Cardiac fibroblast (primary cell): ENCODE results near the gene RNF223.
"Not testable (repeated sequence)": the region's sequence is repeated elsewhere in the genome, so short reads cannot be mapped to it uniquely, and the experiment has no call there.

ENCODE experiments used
- DNase-seq, 2 donors: peaks; one replicate each; pipeline versions ENCODE4 v3.0.0 to v3.0.0-alpha.2; 2010; ENCODE audit warnings: low read depth in 2 of 2
- H3K4me3 ChIP-seq, 2 donors: replicated peaks in 1 of 2; 1 replicate in 1 of 2; 2 replicates in 1 of 2; pipeline ENCODE4 v1.5.1; 2011; ENCODE audit warnings: low read depth in 2 of 2, low read length in 2 of 2, mild to moderate bottlenecking in 2 of 2, moderate library complexity in 1 of 2
- TF ChIP-seq, protein P1 (sequence below): IDR thresholded peaks from one replicate; pipeline ENCODE4 v1.5.1; 2011; ENCODE audit warnings: low read depth, mild to moderate bottlenecking, low read length, inconsistent platforms

The RNF223 gene

DNA sequence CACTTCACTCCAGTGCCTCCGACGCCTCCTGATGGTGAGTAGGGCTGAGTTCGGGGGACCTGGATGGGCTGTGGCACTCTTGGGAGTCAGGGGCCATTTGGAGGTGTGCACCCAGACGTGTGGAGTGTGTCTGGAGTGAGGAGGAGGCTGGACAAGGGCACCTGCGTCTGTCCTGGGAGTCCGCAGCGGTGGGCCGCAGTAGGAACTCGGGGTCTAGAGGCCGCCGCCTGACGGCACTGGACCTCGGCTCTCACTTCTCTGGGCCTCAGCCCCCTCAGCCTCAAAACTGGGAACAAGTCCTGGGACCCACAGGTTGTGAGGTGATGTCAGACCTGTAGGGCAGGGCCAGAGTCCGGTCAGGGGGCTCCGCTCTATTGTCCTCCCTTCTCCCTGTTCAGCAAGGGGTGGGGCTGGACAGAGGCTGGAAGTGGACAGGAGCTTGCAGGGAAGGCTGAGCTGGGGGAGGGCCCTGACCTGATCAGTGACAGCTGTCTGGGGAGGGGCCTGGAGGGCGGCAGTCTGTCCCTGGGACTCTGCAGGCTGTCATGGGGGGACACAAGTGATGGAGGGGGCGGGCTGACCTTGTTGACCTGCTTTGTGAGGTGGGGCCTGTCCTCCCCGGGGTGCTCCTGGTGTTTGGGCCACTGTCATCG is 38.7 kb downstream of the RNF223 start:
- no peak overlapping the region for H3K4me3 ChIP-seq
- TF ChIP-seq, protein P1, sequence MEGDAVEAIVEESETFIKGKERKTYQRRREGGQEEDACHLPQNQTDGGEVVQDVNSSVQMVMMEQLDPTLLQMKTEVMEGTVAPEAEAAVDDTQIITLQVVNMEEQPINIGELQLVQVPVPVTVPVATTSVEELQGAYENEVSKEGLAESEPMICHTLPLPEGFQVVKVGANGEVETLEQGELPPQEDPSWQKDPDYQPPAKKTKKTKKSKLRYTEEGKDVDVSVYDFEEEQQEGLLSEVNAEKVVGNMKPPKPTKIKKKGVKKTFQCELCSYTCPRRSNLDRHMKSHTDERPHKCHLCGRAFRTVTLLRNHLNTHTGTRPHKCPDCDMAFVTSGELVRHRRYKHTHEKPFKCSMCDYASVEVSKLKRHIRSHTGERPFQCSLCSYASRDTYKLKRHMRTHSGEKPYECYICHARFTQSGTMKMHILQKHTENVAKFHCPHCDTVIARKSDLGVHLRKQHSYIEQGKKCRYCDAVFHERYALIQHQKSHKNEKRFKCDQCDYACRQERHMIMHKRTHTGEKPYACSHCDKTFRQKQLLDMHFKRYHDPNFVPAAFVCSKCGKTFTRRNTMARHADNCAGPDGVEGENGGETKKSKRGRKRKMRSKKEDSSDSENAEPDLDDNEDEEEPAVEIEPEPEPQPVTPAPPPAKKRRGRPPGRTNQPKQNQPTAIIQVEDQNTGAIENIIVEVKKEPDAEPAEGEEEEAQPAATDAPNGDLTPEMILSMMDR: no peak
- DNase-seq: no peak

DNA sequence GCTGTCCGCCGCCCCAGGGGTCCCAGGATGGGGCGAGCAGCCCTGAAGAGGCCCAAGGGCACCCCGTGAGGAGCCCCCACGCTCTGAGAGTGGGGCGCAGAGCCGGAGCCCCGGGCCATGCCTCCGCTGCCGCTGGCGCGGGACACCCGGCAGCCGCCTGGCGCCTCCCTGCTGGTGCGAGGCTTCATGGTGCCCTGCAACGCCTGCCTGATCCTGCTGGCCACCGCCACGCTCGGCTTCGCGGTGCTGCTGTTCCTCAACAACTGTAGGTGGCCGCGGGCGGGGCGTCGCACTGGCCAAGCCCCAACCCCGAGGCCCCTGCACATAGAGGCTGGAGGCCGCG is 39.7 kb downstream of the RNF223 start:
- TF ChIP-seq, protein P1: no peak
- H3K4me3 ChIP-seq: no peak overlapping the region
- DNase-seq: no peak

DNA sequence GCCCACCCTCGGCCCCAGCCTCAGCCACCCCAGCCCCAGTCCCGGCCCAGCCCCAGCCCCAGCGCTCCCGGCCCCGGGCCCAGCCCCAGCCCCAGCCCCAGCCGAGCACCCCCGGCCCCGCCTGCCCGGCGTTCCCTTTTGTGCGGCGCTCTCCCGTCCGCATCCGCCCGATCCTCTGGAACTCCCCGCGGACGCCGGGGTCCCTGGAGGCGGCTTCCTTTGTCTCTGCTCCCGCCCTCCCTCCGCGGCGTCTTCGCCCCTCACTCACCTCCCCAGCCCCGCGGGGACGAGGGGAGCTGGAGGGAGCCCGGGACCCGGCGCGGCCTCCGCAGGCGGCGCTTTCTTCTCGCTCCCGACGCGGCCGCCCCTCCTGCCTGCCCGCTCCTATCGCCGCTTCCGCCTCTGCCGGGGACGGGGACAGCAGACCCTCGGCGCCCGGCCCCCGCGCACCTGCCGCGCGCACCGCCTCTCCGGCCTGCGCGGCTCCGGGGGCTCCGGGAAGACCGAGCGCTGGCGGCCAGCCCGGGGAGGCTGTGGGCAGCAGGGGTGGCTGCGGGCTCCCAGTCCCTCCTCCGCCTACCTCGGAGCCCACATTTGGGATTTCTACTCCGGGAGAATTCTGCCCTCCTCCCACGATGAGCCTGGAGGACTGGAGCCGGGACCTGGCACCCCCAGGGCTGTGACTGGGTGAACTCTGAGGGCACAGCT is 40.2 kb downstream of the RNF223 start:
- no peak overlapping the region for H3K4me3 ChIP-seq
- TF ChIP-seq, protein P1: no peak
- DNase-seq: no peak

DNA sequence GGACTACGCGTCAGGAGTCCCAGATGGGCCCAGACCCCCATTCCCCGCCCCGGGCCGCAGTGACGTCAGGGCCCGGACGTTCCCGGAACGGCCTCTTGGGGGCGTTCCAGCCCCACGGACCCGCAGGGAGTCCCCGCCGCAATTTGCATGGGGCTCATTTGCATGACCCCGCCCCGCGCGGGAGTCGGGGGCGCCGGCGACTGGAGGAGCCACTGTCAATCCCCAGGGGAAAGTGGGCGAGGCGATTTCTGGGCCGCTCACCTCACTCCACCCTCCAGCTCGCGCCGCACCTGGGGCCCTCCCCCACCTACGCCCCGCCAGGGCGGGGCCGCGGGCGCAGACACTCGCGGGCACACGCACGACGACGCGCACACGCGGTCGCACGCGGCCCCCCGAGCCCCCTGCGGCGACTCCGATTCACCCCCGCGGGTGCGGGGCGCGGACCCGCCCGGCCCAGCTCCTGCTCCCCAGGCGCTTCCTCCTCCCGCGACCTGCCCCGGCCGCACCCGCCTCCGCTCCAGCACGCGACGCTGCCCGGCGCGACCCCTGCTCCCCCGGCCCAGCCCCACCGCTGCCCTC is 41.0 kb downstream of the RNF223 start:
- peak; percentile 64 to 76 for DNase-seq
- TF ChIP-seq, protein P1: peak; percentile 62
- H3K4me3 ChIP-seq: peak overlapping the region; percentile 26 to 41

DNA sequence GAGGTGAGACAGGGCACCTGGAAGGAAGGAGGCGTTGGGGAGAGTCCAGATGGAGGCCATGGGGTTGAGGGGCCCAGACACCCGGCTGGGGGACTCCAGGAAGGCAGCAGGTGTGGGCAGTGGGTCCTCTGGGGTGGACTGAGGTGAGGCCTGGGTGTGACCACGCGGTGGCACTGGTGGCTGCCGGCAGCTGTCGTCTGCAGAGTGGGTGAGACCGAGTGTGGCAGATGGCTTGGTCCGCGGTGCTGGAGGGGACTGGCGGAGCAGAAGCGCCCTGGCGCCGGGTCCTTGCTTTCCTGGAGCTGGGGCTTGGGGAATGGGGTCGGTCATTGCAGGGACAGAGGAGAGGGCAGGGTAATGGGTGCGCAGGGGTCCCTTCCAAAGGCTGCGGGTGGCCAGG is 41.7 kb downstream of the RNF223 start:
- no peak for DNase-seq
- H3K4me3 ChIP-seq: peak overlapping the region in 1 of 2 donors; percentile 26
- TF ChIP-seq, protein P1: peak; percentile 2

DNA sequence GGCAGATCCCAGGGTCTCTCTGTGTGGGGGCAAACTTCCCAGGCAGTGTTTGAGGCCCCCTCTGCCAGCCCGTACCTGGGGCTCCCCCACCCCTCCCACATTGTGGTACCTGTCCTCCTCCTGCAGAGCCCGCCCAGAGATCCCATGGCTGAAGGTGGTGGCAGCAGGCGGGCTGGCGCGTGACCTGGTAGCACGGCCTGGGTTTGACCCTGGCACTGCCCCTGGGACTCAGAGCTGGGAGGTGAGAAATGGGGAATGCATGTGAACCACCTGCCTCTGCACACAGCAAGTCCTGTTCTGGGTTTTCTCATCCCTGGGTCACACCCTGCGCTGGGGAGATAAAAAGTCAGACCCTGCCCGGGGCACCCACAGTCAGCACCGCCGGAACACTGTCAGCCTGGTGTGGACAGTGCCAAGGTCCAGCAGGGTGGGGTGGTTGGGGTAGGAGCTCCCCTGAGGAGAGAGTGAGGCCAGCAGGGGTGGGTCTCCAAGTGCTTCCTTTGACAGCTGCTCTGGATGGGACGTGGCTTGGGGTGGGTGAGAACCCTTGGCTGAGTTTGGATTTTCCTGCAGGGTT is 42.4 kb downstream of the RNF223 start:
- TF ChIP-seq, protein P1: no peak
- DNase-seq: no peak

DNA sequence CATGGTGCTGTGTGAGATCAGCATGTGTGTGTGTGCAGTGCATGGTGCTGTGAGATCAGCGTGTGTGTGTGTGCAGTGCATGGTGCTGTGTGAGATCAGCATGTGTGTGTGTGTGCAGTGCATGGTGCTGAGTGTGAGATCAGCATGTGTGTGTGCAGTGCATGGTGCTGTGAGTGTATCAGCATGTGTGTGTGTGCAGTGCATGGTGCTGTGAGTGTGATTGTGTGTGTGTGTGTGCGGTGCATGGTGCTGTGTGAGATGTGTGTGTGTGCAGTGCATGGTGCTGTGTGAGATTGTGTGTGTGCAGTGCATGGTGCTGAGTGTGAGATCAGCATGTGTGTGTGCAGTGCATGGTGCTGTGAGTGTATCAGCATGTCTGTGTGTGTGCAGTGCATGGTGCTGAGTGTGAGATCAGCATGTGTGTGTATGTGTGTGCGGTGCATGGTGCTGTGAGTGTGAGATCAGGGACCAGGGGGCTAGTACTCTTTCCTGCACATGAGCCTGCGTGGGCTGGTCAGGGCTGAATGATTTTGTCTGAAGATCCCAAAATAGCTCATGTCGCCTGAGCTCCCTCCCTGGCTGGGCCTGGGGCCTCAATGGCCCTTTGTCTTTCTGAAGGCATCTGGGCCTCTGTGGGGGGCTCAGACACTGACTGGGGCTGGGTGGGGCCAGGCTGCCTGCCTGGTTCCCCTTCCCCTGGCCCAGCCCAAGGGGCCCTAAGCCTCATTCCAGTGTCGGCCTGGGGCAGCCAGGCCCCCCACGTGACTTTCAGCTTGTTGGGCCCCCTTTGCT is 43.0 kb downstream of the RNF223 start:
- not testable (repeated sequence) for DNase-seq, H3K4me3 ChIP-seq

More for the DNA sequence above, 42.4 kb downstream of the RNF223 start:
- no peak overlapping the region for H3K4me3 ChIP-seq
